Measurements from ENCODE around the gene CD9. TPM values are rescaled to one million over a fixed set of nuclear protein-coding genes. Genes with fewer than 3 reads are reported as not detected.

The CD9 gene
- total and polyA plus RNA-seq, 2 donors (not counting 3 experiments of a cell fraction or from before 2014, with no cell fraction given), result 379 to 1,225 TPM

GRCh38 chr12:6171409-6172015, 28.7 kb upstream of the CD9 start:
- intact Hi-C loops (cut with micrococcal nuclease), result loop anchor here (1.0 kb wide), 9 partner anchors 9 to 108 kb away; partner anchors contain the start of gene VWF
- peak overlapping the region; percentile 82 for H3K9ac ChIP-seq (replicated peaks; ENCODE audit: extremely low read depth, insufficient read depth, low read length)
- POLR2A ChIA-PET, result interaction anchor here (0.6 to 2.9 kb wide), 16 partner anchors 8 to 107 kb away, joined by 3 to 24 read pairs (median 5); partner anchors contain the start of gene VWF
- no peak overlapping the region for H3K4me3 ChIP-seq (replicated peaks in 1 of 3; ENCODE audit: insufficient read depth in 1 of 3, low read depth in 1 of 3, low read length in 3 of 3)
- dilution Hi-C loops (cut with MboI; ENCODE audit: extremely low pct_ligation_motif_present, low sequenced_read_pairs), result no loop called here
- H3K9me3 ChIP-seq (replicated peaks; ENCODE audit: control insufficient read depth, insufficient read depth, low read length), result no peaks in the 10 kb centered on the region
- H3K4me2 ChIP-seq (ENCODE audit: insufficient read depth, low read length), result no peak overlapping the region
- DNase-seq (ENCODE audit: low read depth, low spot score) (peak; percentile 99), FAIRE-seq (peak; percentile 98)
- peak overlapping the region; percentile 100 for H3K27ac ChIP-seq (ENCODE audit: insufficient read depth, low read depth, low read length)
- peaks cover 56% of the 10 kb centered on the region for H3K4me1 ChIP-seq (ENCODE audit: control insufficient read depth, extremely low read depth, insufficient read depth, low read length)
- H3K36me3 ChIP-seq (ENCODE audit: control insufficient read depth in 2 of 2, extremely low read depth in 1 of 2, insufficient read depth in 2 of 2, low read length in 2 of 2), result no peaks in the 10 kb centered on the region
- BruUV-seq (replicated peaks), result no TSS peak
- no peaks in the 10 kb centered on the region for H3K27me3 ChIP-seq (ENCODE audit: control insufficient read depth in 2 of 2, insufficient read depth in 2 of 2, low read length in 2 of 2)
- peaks cover 10% of the 10 kb centered on the region for H3K79me2 ChIP-seq (ENCODE audit: control insufficient read depth, insufficient read depth, low read length)
- H4K20me1 ChIP-seq (replicated peaks; ENCODE audit: control insufficient read depth, extremely low read depth, insufficient read depth, low read length), result no peaks in the 10 kb centered on the region
- TF ChIP-seq, protein P1, sequence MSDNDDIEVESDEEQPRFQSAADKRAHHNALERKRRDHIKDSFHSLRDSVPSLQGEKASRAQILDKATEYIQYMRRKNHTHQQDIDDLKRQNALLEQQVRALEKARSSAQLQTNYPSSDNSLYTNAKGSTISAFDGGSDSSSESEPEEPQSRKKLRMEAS (IDR thresholded peaks at IDR 0.05; ENCODE audit: insufficient read depth, insufficient read length), result peak; percentile 79
- peak; percentile 96 for TF ChIP-seq POLR2A (IDR thresholded peaks at IDR 0.05; ENCODE audit: low read depth, low read length)
- peak; percentile 58 to 65 for TF ChIP-seq CTCF (IDR thresholded peaks at IDR 0.05; ENCODE audit: extremely low read depth in 1 of 2, insufficient read depth in 1 of 2, low read depth in 1 of 2, low read length in 2 of 2)
- TF ChIP-seq MYC (IDR thresholded peaks at IDR 0.05; ENCODE audit: low read depth, low read length), result peak; percentile 45
- peak; percentile 100 for TF ChIP-seq POLR2AphosphoS5 (IDR thresholded peaks at IDR 0.05; ENCODE audit: insufficient read depth, low read depth, low read length)
- TF ChIP-seq GATA2 (IDR thresholded peaks at IDR 0.05; ENCODE audit: insufficient read depth, insufficient read length, low read depth, low read length), result peak; percentile 82
- peak; percentile 92 for TF ChIP-seq FOS (IDR thresholded peaks at IDR 0.05; ENCODE audit: borderline replicate concordance, insufficient read depth, low read length)
- no peak for TF ChIP-seq EZH2 (IDR thresholded peaks at IDR 0.05; ENCODE audit: borderline replicate concordance, low read depth, low read length, severe bottlenecking)
- peak; percentile 71 for TF ChIP-seq JUN (IDR thresholded peaks at IDR 0.05; ENCODE audit: borderline replicate concordance, insufficient read depth, insufficient read length, low read depth)
- no peaks in the 10 kb centered on the region for H3K9me1 ChIP-seq (replicated peaks; ENCODE audit: control insufficient read depth, extremely low read depth, insufficient read depth, low read length)
- H2AFZ ChIP-seq (ENCODE audit: low read depth, low read length), result no peak overlapping the region
- CTCF ChIA-PET, result interaction anchor here (0.5 to 5.8 kb wide), 17 partner anchors 10 to 133 kb away, joined by 3 to 43 read pairs (median 5); partner anchors contain the start of gene VWF
